Mesendoderm (in vitro differentiated cells): ENCODE measurements around the gene GALNT6.

Experiments
- DNase-seq: peaks from one replicate; pipeline ENCODE4 v3.0.0; 2013
- H2AK5ac ChIP-seq: 2 replicates; pipeline ENCODE4 v1.6.1; 2013; ENCODE audit warnings: low read length, inconsistent platforms
- H2BK120ac ChIP-seq: 2 replicates; pipeline ENCODE4 v1.6.1; 2013; ENCODE audit warnings: low read depth, mild to moderate bottlenecking, low read length, moderate library complexity, mixed read lengths
- H2BK15ac ChIP-seq: replicated peaks from 2 replicates; pipeline ENCODE4 v1.6.1; 2013; ENCODE audit warnings: low read depth, mild to moderate bottlenecking, moderate library complexity
- H2BK5ac ChIP-seq: 2 replicates; pipeline ENCODE4 v1.6.1; 2013; ENCODE audit warnings: low read length, inconsistent platforms
- H3K18ac ChIP-seq: 2 replicates; pipeline ENCODE4 v1.6.1; 2013; ENCODE audit warnings: mild to moderate bottlenecking, low read length, mixed read lengths
- H3K23ac ChIP-seq: one replicate; pipeline ENCODE4 v1.6.1; 2013; ENCODE audit warnings: low read length
- H3K27ac ChIP-seq: 2 replicates; pipeline ENCODE4 v1.5.1; 2013; ENCODE audit warnings: low read depth, mild to moderate bottlenecking, inconsistent platforms, low read length, moderate library complexity
- H3K27me3 ChIP-seq: 2 replicates; pipeline ENCODE4 v1.6.1; 2013; ENCODE audit warnings: low read length, control low read depth, mild to moderate bottlenecking, inconsistent platforms; ENCODE audit not compliant: insufficient read depth, poor library complexity
- H3K36me3 ChIP-seq: 2 replicates; pipeline ENCODE4 v1.6.1; 2013; ENCODE audit warnings: low read length, inconsistent platforms; ENCODE audit not compliant: control insufficient read depth, insufficient read depth
- H3K4ac ChIP-seq: one replicate; pipeline ENCODE4 v1.6.1; 2013; ENCODE audit warnings: low read depth, mild to moderate bottlenecking, low read length, moderate library complexity
- H3K4me1 ChIP-seq: 2 replicates; pipeline ENCODE4 v1.6.1; 2013; ENCODE audit warnings: low read depth, low read length, inconsistent platforms; ENCODE audit not compliant: control insufficient read depth
- H3K4me2 ChIP-seq: 2 replicates; pipeline ENCODE4 v1.6.1; 2013; ENCODE audit warnings: low read length
- H3K4me3 ChIP-seq: 2 replicates; pipeline ENCODE4 v1.5.1; 2013; ENCODE audit warnings: mild to moderate bottlenecking, low read length
- H3K56ac ChIP-seq: one replicate; pipeline ENCODE4 v1.6.1; 2013; ENCODE audit warnings: low read length
- H3K79me1 ChIP-seq: 2 replicates; pipeline ENCODE4 v1.6.1; 2013; ENCODE audit warnings: low read length, inconsistent platforms
- H3K79me2 ChIP-seq: 2 replicates; pipeline ENCODE4 v1.6.1; 2013; ENCODE audit warnings: mild to moderate bottlenecking, low read length; ENCODE audit not compliant: control insufficient read depth, insufficient read depth
- H3K9ac ChIP-seq: 2 replicates; pipeline ENCODE4 v1.6.1; 2013; ENCODE audit warnings: low read length, inconsistent platforms
- H4K5ac ChIP-seq: one replicate; pipeline ENCODE4 v1.6.1; 2013; ENCODE audit warnings: low read length
- H4K8ac ChIP-seq: one replicate; pipeline ENCODE4 v1.6.1; 2013; ENCODE audit warnings: low read depth, mild to moderate bottlenecking, control low read depth, low read length, moderate library complexity
- WGBS: extraction: QIAGEN DNeasy Blood & Tissue Kit; methylation state at CpG from one replicate; pipeline ENCODE4 v1.1.7; 2013; ENCODE audit warnings: low lambda C conversion rate, missing lambda C conversion rate; ENCODE audit not compliant: insufficient coverage; ENCODE audit errors: extremely low coverage; 5-methylcytosine and 5-hydroxymethylcytosine counted together

Gene GALNT6

GRCh38 chr12:51383269-51383905 lies 7.8 kb downstream of the GALNT6 start:
- Histone ChIP-seq H3K79me2 (no peaks in the 10 kb centered on the region), H2BK15ac (no peak overlapping the region), H3K27ac (no peak overlapping the region), H3K36me3 (no peaks in the 10 kb centered on the region), H3K56ac (no peak overlapping the region), H2BK120ac (no peak overlapping the region), H3K4me2 (no peak overlapping the region), H3K4ac (no peak overlapping the region), H3K9ac (no peak overlapping the region), H4K8ac (no peak overlapping the region), H2AK5ac (no peak overlapping the region), H3K4me1 (peaks cover 16% of the 10 kb centered on the region), H3K4me3 (no peak overlapping the region), H3K18ac (no peak overlapping the region), H3K27me3 (no peaks in the 10 kb centered on the region), H2BK5ac (no peak overlapping the region), H3K79me1 (no peaks in the 10 kb centered on the region), H4K5ac (no peak overlapping the region), H3K23ac (no peak overlapping the region)
- WGBS = no CpG with 5 or more reads among the region's 6 CpGs
- DNase-seq = peak; percentile 39

- H3K23ac ChIP-seq = no peak overlapping the region
- no peak overlapping the region for H3K4me3 ChIP-seq
- no peak overlapping the region for H2BK15ac ChIP-seq
- H4K5ac ChIP-seq = no peak overlapping the region
- H3K27ac ChIP-seq = no peak overlapping the region
- no peaks in the 10 kb centered on the region for H3K79me1 ChIP-seq
- H3K27me3 ChIP-seq = no peaks in the 10 kb centered on the region
- H3K4me1 ChIP-seq = peaks cover 6% of the 10 kb centered on the region
- no peak overlapping the region for H3K4me2 ChIP-seq
- H3K36me3 ChIP-seq = no peaks in the 10 kb centered on the region
- H4K8ac ChIP-seq = no peak overlapping the region
- H3K18ac ChIP-seq = no peak overlapping the region
- DNase-seq = no peak
- H3K79me2 ChIP-seq = no peaks in the 10 kb centered on the region
- no peak overlapping the region for H3K4ac ChIP-seq
- no CpG with 5 or more reads among the region's 7 CpGs for WGBS
- H2AK5ac ChIP-seq = no peak overlapping the region
- H3K56ac ChIP-seq = no peak overlapping the region
- H2BK120ac ChIP-seq = no peak overlapping the region
- no peak overlapping the region for H3K9ac ChIP-seq
- no peak overlapping the region for H2BK5ac ChIP-seq
Observed at GRCh38 chr12:51382173-51382572, 9.0 kb downstream of the GALNT6 start.

GRCh38 chr12:51381226-51382079 lies 9.8 kb downstream of the GALNT6 start:
- Histone ChIP-seq H2BK120ac (no peak overlapping the region), H3K56ac (no peak overlapping the region), H3K4ac (no peak overlapping the region), H3K27me3 (no peaks in the 10 kb centered on the region), H2AK5ac (no peak overlapping the region), H3K4me3 (no peak overlapping the region), H3K36me3 (no peaks in the 10 kb centered on the region), H4K5ac (no peak overlapping the region), H4K8ac (no peak overlapping the region), H3K18ac (no peak overlapping the region), H3K79me1 (no peaks in the 10 kb centered on the region), H3K9ac (no peak overlapping the region), H3K4me1 (peaks cover 4% of the 10 kb centered on the region), H3K4me2 (no peak overlapping the region), H2BK5ac (no peak overlapping the region), H3K79me2 (no peaks in the 10 kb centered on the region), H3K23ac (no peak overlapping the region), H2BK15ac (no peak overlapping the region), H3K27ac (no peak overlapping the region)
- no peak for DNase-seq
- WGBS = no CpG with 5 or more reads among the region's 5 CpGs

- H3K4ac ChIP-seq = no peak overlapping the region
- no peaks in the 10 kb centered on the region for H3K27me3 ChIP-seq
- no CpG with 5 or more reads among the region's 11 CpGs for WGBS
Observed at GRCh38 chr12:51379571-51379970, 11.6 kb downstream of the GALNT6 start.

GRCh38 chr12:51378749-51379148 lies 12.5 kb downstream of the GALNT6 start:
- H3K79me2 ChIP-seq = no peaks in the 10 kb centered on the region
- H3K56ac ChIP-seq = no peak overlapping the region
- H4K8ac ChIP-seq = no peak overlapping the region
- H3K9ac ChIP-seq = no peak overlapping the region
- no peak overlapping the region for H3K4me3 ChIP-seq
- H3K79me1 ChIP-seq = no peaks in the 10 kb centered on the region
- no peak overlapping the region for H2BK15ac ChIP-seq
- H3K4ac ChIP-seq = no peak overlapping the region
- H2AK5ac ChIP-seq = no peak overlapping the region
- no peaks in the 10 kb centered on the region for H3K4me1 ChIP-seq
- no CpG with 5 or more reads among the region's 2 CpGs for WGBS
- H3K36me3 ChIP-seq = no peaks in the 10 kb centered on the region
- no peaks in the 10 kb centered on the region for H3K27me3 ChIP-seq
- H3K27ac ChIP-seq = no peak overlapping the region
- H3K23ac ChIP-seq = no peak overlapping the region
- no peak overlapping the region for H3K4me2 ChIP-seq
- H2BK120ac ChIP-seq = no peak overlapping the region
- DNase-seq = no peak
- H2BK5ac ChIP-seq = no peak overlapping the region
- H3K18ac ChIP-seq = no peak overlapping the region
- H4K5ac ChIP-seq = no peak overlapping the region

More at GRCh38 chr12:51379571-51379970, 11.6 kb downstream of the GALNT6 start:
- no peak overlapping the region for H4K5ac ChIP-seq
- DNase-seq = no peak
- no peak overlapping the region for H3K56ac ChIP-seq
- no peaks in the 10 kb centered on the region for H3K4me1 ChIP-seq
- H3K36me3 ChIP-seq = no peaks in the 10 kb centered on the region
- no peaks in the 10 kb centered on the region for H3K79me2 ChIP-seq
- no peak overlapping the region for H2BK15ac ChIP-seq
- H2AK5ac ChIP-seq = no peak overlapping the region
- H4K8ac ChIP-seq = no peak overlapping the region
- H2BK5ac ChIP-seq = no peak overlapping the region
- no peak overlapping the region for H3K23ac ChIP-seq
- H3K18ac ChIP-seq = no peak overlapping the region
- no peak overlapping the region for H3K4me2 ChIP-seq
- no peak overlapping the region for H3K9ac ChIP-seq
- H3K27ac ChIP-seq = no peak overlapping the region
- H2BK120ac ChIP-seq = no peak overlapping the region
- no peaks in the 10 kb centered on the region for H3K79me1 ChIP-seq
- no peak overlapping the region for H3K4me3 ChIP-seq
